GM21526 (cell line): ENCODE data around the gene KNCN.

Experiments used
- ATAC-seq: cut with Tn5 transposase; IDR thresholded peaks from one replicate; pipeline ENCODE4 v1.9.1; 2021; ENCODE audit warnings: moderate library complexity; ENCODE audit not compliant: unreplicated experiment, low FRiP score

KNCN gene

GRCh38 chr1:46546210-46546609, 5.2 kb downstream of the KNCN start:
- ATAC-seq = no peak

DNA sequence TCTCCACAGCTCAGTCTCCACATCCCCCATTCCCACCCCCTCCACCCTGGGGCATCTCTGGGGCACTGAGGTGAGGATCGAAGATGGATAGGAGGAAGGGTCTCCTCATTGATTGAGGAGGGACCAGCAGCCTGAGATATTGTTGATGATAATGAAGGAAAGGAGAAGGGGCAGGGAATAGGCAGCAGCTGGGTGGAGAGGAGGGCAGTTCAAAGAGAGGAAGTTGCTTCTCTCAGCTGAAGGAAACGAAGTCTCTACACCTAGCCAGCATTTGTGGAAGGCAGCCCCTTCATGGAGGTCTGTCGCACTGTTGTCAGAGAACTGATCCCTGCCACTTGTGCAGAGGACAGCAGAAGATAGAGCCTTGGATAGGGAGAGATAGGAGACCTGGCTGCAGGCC, 5.7 kb downstream of the KNCN start:
- ATAC-seq = no peak

DNA sequence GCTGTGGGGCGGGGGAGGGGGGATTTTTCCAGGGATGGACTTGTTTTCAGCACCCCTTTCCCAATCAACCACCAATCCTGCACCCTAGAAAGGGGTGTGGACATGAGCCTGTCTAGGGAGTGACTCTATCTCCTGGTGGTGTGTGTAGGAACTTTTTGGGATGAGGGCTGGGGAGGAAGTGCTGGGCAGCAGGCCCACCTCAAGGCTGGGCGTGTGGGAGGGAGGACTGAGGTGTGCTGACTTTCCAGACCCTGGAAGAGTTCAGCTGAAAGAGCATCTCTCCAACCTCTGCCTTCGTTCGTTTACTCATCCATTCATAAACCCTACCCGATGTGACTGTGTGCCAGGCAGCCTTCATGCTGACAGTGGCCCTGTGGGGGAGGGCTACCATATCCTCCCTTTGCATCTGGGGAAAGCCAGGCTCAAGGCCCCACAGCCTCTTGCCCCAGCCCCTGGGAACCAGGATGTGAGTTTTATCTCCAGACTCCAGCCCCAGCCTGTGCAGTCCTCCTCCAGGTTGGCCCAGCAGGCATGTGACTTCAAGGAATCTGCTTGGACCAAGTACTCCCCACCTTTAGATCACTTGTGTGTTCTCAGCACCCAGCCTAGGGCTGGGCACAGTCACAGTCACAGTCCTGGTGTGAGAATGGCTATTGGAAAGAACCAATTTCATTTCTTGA, 6.7 kb downstream of the KNCN start:
- no peak for ATAC-seq

DNA sequence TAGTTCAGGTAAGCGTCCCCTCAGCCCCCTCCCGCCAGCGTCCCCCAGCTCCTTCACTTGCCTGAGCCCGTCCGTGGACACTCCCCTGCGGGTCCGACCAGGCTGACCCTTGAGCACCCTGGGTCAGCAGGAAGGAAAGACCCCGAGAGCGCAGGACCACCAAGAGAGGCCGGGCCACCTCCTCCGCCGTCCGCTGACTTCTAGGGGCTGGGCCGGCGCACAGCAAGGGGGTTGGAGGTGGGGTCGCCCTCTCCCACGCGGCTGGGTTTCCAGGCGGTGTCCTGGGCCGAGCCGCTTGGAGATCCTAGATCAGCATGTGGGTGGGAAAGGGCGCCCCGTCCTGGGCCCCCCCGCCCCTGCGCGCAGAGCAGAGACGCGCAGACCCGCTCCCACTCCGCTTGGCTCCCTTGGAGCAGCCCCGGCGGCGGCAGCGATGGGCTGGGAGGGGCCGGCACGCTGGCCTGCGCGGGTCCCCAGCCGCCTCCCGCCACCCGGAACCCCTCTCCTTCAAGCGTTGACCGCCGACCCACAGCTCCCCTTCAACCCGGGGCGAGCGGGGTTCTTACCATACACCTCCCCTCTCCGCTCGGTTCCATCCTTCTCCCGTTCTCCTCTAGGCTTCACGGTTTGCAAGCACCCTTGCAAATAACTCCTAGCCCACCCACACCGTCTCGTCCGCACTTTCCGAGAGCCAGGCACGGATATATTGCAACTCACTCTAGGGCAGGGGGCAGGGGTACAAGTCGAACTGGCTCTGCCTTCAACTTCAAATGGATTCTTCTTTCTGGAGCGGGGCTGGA, 7.5 kb downstream of the KNCN start:
- no peak for ATAC-seq

- no peak for ATAC-seq
Observed at GRCh38 chr1:46543382-46543760, 8.1 kb downstream of the KNCN start.

GRCh38 chr1:46539972-46540371, 11.5 kb downstream of the KNCN start:
- ATAC-seq = no peak

DNA sequence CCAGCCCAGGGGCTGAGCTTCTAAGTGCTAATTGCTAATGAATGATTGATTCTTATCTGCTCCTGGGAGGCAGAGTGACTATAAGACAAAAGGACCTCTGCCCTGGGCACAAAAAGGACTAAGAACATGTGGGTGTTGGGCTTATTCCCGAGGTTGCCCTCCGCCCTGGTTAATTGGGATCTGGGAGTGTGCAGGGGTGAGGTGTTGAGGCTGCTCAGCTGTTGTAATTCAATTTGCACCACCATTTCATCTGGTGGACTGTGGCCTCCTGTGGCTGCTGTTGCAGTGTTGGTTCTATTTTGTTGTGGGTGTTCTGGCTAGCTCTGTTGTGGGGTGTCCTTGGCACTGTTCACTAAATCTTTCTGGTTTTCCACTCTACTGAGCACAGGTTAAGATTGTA, 13.3 kb downstream of the KNCN start:
- ATAC-seq = no peak

DNA sequence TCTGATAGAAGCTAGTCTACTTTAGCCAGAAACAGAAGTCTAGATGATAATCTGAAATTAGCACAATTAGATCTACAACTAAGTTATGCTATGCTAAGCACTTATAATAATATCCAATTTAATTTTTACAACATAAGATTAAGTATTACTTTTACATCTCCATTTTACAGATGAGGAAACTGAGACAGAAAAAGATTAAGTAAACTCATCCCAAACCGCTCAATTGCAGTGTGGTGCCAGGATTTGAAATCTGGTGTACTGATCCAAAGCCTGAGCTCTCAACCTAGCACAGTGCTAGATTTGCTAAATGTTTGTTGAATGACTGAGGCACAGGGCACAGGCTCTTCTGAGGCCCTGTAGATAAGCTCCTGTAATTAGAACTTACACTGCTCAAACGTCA, 13.8 kb downstream of the KNCN start:
- no peak for ATAC-seq

- ATAC-seq = no peak
Observed at GRCh38 chr1:46536527-46536926, 14.9 kb downstream of the KNCN start.

DNA sequence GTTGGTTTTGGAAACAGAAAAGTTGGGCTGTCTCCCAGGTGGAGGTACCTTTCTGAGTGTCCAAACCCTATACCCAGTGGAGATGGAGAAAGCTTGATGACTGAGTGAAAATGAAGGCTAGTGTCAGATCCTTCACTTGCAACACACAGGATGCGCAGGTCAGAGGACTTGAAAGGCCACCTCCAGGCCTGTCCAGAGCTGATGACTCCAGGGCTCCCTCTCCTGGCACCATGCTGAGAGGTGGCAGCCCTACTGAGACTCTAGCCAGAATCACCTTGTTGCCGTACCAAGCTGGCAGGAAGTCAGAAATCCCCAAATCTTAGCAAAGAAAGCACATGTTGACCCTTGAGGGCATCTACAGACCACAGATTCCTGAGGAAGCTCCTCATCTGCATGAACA, 16.4 kb downstream of the KNCN start:
- ATAC-seq = no peak

DNA sequence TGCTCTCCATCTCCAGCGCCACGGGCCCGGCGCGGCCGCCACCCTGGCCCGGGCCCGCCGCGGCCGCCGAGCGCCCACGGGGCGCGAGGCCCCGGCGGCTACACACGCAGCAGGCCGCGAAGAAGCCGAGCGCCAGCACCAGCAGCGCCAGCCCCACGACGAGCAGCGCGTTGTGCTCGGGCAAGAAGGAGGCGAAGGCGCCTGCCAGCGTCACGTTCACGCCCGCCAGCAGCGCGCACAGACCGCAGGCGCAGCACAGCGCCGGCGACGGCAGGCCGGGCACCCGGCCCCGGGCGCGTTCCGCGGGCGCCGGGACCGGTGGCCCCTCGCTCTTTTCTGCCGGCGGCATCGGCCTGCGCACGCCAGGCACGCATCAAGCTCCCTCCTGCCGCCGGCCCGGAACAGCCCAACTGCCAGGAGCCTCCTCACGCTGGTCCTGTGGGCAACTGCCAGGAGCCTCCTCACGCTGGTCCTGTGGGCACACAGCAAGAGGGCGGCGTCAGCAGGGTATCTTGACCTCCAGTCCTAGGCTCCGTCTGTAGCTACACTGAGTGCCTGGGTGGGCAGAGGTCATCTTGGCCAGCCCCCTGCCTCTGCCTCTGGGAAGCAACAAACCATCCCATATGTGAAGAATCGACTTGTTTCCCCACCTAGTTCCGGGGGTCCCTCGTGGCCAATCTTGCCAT, 18.1 kb downstream of the KNCN start:
- no peak for ATAC-seq

DNA sequence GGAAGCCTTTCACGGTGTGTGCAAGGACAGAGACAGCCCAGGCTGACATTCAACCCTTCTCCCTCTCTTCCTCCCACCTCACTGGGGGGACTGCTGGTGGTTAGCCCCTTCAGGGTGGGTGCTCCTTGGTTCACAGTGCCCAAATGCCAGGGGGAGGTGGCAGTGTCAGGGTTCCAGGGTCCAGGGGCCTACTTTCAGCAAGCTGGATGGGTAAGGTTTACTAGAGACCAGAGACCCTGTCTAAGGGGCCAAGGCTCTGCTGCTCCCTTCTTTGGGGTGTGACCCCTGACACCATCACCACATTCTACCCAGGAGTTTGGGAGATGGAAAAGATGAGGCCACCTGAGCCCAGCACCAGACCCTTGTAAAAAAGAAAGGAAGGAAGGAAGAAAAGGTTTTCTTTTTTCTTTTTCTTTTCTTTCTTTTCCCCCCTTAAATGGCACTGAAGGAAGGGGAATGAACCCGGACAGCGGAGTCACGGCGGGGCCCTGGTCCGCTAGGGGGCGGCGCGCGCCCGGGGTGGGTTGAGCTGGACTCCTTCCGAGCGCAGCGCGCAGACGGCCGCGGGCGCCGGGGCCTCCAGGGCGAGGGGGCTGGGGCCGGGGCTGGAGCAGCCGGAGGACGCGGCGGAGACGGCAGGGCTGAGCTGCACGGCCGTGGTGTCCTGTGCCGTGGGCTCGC, 18.8 kb downstream of the KNCN start:
- no peak for ATAC-seq

DNA sequence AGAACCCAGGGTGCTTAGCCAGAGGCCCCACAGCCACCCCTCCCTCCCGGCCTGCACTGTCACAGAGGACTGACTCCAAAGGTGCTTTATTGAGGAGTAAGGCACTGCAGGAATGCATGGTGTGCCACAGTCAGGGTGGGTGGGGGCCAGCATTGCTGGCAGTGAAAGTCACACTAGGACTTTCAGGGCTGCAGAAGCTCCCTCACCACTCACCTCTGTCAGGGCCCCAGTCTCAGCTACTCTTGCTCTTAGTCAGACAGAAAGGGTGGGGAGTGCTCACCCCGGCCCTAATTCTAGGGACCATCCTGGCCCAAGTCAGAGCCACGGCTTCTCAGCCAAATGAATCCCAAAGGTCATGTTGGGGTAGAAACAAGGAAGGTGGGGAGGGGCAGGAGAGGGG, 19.4 kb downstream of the KNCN start:
- no peak for ATAC-seq

- ATAC-seq = no peak
Observed at GRCh38 chr1:46530791-46531409, 20.5 kb downstream of the KNCN start.

GRCh38 chr1:46530311-46530710, 21.1 kb downstream of the KNCN start:
- ATAC-seq = no peak

- ATAC-seq = no peak
Observed at GRCh38 chr1:46529031-46529630, 22.3 kb downstream of the KNCN start.

- ATAC-seq = no peak
Observed at GRCh38 chr1:46528297-46528955, 23.0 kb downstream of the KNCN start.

- no peak for ATAC-seq
Observed at GRCh38 chr1:46527474-46528296, 23.8 kb downstream of the KNCN start.
